Activated naive CD8-positive, alpha-beta T cell treated with anti-CD3 and anti-CD28 coated beads for 36 hours (primary cell): ENCODE results near the gene REEP3. TPM values are rescaled to one million over a fixed set of nuclear protein-coding genes. Genes with fewer than 3 reads are reported as not detected.

Experiments
- DNase-seq: peaks from one replicate; pipeline ENCODE4 v3.0.0; 2021
- H3K27ac Mint-ChIP-seq: one replicate; pipeline ENCODE4 v1.8.0; 2022; ENCODE audit warnings: mild to moderate bottlenecking, moderate library complexity, mixed read lengths
- H3K27me3 Mint-ChIP-seq: one replicate; pipeline ENCODE4 v1.8.0; 2022; ENCODE audit warnings: mild to moderate bottlenecking, mixed read lengths
- H3K36me3 Mint-ChIP-seq: one replicate; pipeline ENCODE4 v1.8.0; 2021; ENCODE audit warnings: mild to moderate bottlenecking, mixed read lengths
- H3K4me1 Mint-ChIP-seq: one replicate; pipeline ENCODE4 v1.8.0; 2021; ENCODE audit warnings: mixed read lengths
- H3K4me3 Mint-ChIP-seq: one replicate; pipeline ENCODE4 v1.8.0; 2022; ENCODE audit warnings: mild to moderate bottlenecking, moderate library complexity, mixed read lengths
- H3K9me3 Mint-ChIP-seq: one replicate; pipeline ENCODE4 v1.8.0; 2022; ENCODE audit warnings: mixed read lengths
- total RNA-seq, 2 experiments: library from RNA; stranded (reverse); gene quantifications; one replicate each; pipeline ENCODE4 v1.2.3, GENCODE V29; 2021

REEP3 gene
- total RNA-seq, 2 experiments from 2014 or later = 17.4 to 20.7 TPM

DNA sequence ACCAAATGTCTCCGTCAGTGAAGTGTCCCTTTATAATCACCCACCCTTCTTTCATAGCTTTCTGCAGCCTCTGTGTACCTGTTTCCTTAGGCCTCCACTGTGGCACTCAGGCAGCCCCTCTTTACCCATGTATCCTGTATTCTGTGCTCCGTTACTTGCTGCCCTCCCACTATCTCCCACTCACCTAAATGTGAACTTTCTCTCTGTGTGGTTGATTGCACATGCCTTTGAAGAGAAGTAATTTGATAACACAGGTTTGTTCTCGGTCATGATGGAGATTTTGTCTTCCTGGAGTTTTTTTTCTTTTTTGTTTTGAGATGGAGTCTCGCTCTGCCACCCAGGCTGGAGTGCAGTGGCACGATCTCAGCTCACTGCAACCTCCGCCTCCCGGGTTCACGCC lies 61.5 kb downstream of the REEP3 start:
- no peaks in the 10 kb centered on the region for H3K9me3 Mint-ChIP-seq
- DNase-seq = no peak
- H3K27ac Mint-ChIP-seq = no peak overlapping the region
- no peak overlapping the region for H3K4me3 Mint-ChIP-seq
- no peaks in the 10 kb centered on the region for H3K27me3 Mint-ChIP-seq
- H3K36me3 Mint-ChIP-seq = no peaks in the 10 kb centered on the region
- H3K4me1 Mint-ChIP-seq = peaks cover 3% of the 10 kb centered on the region

DNA sequence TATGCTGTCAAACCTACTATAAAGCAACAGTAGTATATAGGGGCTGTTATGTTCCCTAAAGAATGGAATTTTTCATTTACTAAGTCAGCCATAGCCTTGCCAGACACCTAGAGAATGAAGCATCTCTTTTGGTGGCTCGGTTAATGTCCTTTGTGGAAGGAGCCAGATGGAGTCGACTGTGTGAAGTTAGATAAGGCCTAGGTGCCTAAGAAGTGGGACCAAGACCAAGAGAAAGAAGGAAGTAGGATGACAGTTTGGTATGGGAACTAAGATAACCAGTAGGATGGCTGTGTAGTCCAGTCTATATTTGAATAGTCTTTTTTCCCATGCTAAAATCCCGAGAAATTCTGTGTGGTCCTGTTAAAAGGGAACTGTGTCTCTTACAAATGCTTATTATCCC lies 62.2 kb downstream of the REEP3 start:
- Mint-ChIP-seq H3K36me3 (no peaks in the 10 kb centered on the region), H3K4me1 (peaks cover 3% of the 10 kb centered on the region), H3K27ac (no peak overlapping the region), H3K27me3 (no peaks in the 10 kb centered on the region), H3K9me3 (no peaks in the 10 kb centered on the region), H3K4me3 (no peak overlapping the region)
- DNase-seq = no peak

DNA sequence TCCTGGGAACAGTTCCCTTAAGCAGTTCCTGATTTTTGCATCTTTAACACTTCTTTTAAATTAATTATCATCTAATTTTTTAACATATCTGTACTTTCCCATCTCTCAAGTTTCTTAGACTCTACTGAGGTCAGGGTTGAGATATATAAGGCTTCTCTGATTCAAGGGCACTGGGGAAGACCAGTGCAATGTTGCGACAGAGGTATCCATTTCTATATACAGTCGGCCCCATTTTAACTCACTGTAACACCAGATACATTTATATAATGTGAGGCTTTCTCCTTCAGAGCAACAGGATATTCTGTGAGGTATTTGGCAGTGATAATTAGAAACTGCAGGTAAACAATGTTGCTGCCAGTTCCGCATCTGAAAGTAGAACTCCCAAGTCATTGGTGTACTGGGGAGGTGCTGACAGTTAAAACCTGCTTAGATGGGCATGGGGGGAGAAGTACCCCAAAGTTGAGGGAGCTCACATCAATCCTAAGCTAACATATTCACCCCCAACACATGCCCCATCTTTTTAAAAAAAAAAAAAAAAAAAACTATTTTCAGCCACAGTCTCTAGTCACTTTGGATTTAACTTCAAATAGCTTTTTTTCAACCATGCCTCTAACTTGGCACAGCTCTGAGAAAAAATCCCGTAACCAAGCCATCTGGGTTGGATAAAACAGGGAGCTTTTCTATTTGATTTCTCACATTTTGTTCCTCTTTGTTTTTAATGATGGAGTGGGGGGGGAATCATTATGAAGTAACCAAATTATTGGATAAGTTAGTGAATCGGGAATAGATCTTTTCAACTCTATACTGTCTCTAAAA lies 62.9 kb downstream of the REEP3 start:
- H3K27ac Mint-ChIP-seq = no peak overlapping the region
- peaks cover 3% of the 10 kb centered on the region for H3K4me1 Mint-ChIP-seq
- peaks cover under 1% of the 10 kb centered on the region for H3K36me3 Mint-ChIP-seq
- DNase-seq = no peak
- no peaks in the 10 kb centered on the region for H3K9me3 Mint-ChIP-seq
- H3K27me3 Mint-ChIP-seq = no peaks in the 10 kb centered on the region
- no peak overlapping the region for H3K4me3 Mint-ChIP-seq

DNA sequence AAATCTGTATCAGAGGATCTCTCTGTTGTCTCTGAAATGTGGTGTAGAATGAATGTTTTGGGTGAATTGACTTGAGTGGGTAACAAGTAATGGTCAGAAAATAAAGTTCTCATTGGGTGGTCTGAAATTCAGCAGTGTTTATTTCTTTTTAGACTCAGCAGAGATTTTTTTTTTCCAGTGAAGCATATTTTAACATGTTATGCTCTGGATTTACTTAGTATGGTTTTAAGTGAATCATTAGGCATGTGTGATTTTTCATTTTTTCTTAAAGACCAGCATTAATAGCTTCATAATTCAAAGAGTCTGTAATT lies 63.5 kb downstream of the REEP3 start:
- Mint-ChIP-seq H3K9me3 (no peaks in the 10 kb centered on the region), H3K4me1 (peaks cover 3% of the 10 kb centered on the region), H3K27ac (no peak overlapping the region), H3K4me3 (no peak overlapping the region), H3K27me3 (no peaks in the 10 kb centered on the region), H3K36me3 (peaks cover 2% of the 10 kb centered on the region)
- DNase-seq = no peak

DNA sequence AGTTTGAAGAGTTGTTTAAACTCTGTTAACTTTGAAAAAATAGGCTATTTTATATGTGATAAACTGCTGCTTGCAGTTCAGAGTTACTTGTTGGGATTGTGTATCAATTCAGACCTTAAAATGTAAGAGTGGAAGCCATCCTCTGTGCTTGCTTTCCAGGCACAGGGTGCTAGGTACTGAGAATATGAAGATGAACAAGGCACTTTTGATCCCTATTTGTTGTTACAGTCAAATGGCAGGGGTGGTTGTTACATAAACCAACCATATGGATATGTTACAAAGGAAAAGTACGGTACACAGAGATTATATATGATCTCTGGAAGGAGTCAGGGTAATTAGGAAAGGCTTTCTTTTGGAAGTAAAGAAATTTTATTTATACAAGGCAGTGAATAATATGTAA lies 63.8 kb downstream of the REEP3 start:
- Mint-ChIP-seq H3K4me1 (peaks cover 3% of the 10 kb centered on the region), H3K4me3 (no peak overlapping the region), H3K9me3 (no peaks in the 10 kb centered on the region), H3K27ac (no peak overlapping the region), H3K27me3 (no peaks in the 10 kb centered on the region), H3K36me3 (peaks cover 2% of the 10 kb centered on the region)
- DNase-seq = no peak

DNA sequence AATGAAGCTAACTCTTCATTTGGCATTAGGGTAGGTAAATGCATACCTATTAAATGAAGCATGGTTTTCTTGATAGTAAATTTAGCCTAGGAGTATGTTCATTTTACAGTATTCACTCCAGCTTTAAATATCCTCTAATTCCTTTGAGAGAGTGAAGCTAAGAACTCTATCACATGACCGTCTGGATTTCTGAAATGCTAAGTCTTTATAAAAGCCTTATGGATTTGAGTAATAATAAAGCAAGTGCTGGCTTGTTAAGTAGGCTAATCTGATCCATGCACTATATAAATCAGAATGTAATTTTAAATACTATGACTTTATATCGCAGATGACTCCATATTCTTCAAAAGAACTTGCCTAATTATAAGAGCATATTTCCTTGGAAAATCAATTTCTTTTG lies 64.8 kb downstream of the REEP3 start:
- Mint-ChIP-seq H3K27ac (no peak overlapping the region), H3K4me3 (no peak overlapping the region), H3K9me3 (no peaks in the 10 kb centered on the region), H3K4me1 (peaks cover 3% of the 10 kb centered on the region), H3K36me3 (peaks cover 2% of the 10 kb centered on the region), H3K27me3 (no peaks in the 10 kb centered on the region)
- DNase-seq = no peak

DNA sequence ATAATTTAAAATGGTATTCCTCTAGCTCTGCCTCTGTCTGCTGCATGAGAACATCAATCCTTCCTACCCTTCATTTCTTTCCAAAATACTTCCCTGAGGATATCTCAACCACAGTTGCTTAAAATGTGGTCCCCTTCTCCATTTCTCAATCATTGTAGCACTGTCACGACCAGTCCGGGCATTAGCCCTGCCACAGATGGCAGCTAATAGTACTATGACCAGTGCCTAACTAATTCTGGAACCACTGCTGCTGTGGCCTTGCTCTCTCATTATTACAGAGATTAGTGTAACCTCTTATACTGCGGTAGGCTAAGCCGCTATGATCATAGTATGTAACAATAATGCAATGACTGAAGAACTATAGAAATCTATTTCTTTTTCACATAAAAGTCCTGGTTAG lies 66.0 kb downstream of the REEP3 start:
- Mint-ChIP-seq H3K27me3 (no peaks in the 10 kb centered on the region), H3K4me3 (no peak overlapping the region), H3K9me3 (no peaks in the 10 kb centered on the region), H3K36me3 (peaks cover 2% of the 10 kb centered on the region), H3K4me1 (peaks cover 3% of the 10 kb centered on the region), H3K27ac (no peak overlapping the region)
- no peak for DNase-seq

DNA sequence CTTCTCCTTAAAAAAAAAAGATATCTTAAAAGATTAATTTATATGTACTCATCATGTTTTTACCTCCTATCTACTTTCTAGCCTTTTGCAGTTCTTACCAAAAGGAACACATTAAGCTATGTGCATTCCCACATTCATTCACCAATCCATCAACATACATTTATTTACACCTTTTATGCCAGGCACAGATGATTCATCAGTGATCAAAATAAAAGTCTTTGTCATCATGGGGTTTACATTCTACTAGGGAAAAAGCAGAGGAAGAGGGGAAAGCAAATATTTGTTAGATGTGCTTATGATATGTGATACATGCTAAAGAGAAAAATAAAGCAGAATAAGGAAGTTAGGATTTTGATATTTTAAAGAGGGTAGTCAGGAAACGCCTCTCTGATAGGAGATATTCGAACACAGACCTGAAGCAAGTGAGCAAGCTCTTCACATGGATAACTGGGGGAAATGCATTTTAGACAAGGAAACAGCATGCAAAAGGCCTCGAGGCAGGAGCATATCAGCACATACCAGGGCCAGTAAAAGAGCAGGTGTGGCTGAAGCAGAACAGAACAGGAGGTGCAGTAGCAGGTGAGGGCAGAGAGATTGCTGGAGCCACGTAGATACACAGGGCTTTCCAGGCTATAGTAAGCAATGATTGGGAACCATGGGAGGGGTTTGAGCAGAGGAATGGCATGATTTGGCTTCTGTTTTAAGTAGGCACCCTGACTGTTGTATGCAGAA lies 67.4 kb downstream of the REEP3 start:
- peaks cover 2% of the 10 kb centered on the region for H3K36me3 Mint-ChIP-seq
- H3K9me3 Mint-ChIP-seq = no peaks in the 10 kb centered on the region
- H3K27ac Mint-ChIP-seq = no peak overlapping the region
- H3K4me3 Mint-ChIP-seq = no peak overlapping the region
- no peak for DNase-seq
- H3K4me1 Mint-ChIP-seq = no peaks in the 10 kb centered on the region
- no peaks in the 10 kb centered on the region for H3K27me3 Mint-ChIP-seq

DNA sequence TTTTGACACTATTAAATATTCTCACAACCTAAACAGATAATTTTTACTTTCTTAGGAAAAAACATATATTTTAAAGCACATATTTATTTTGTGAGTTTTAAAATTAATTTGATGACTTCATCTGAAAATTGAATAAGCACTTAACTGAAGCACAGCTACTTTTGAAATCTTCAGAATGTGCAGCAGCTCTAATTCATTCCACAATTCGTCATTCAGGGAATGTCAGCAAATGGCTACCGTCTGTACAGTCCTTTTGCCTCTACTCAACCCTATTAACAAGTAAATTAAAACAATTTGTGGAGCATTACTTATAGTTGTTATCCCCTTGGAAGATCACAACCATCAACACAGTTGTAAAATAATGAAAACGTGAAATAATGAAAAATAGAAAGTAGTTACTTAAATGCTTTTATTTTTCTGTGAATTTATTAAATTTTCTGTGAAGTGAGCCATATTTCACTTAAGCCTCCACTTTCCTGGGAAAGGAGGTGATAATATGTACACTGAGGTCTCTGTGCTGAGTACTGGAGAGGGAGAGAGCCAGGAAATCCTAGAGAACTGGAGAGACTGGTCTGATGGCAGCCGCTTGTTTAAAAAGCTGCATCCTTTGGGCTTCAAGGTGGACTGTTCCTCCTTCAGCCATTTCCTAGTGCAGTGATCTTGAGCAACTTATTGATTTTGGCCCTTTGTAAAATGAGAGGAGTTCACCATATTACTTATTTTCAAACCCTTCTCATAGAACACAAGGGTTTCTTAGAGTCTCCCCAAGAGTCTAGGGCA lies 70.6 kb downstream of the REEP3 start:
- H3K9me3 Mint-ChIP-seq = no peaks in the 10 kb centered on the region
- no peaks in the 10 kb centered on the region for H3K4me1 Mint-ChIP-seq
- no peak overlapping the region for H3K4me3 Mint-ChIP-seq
- no peak overlapping the region for H3K27ac Mint-ChIP-seq
- no peaks in the 10 kb centered on the region for H3K27me3 Mint-ChIP-seq
- DNase-seq = no peak
- H3K36me3 Mint-ChIP-seq = peaks cover 14% of the 10 kb centered on the region

DNA sequence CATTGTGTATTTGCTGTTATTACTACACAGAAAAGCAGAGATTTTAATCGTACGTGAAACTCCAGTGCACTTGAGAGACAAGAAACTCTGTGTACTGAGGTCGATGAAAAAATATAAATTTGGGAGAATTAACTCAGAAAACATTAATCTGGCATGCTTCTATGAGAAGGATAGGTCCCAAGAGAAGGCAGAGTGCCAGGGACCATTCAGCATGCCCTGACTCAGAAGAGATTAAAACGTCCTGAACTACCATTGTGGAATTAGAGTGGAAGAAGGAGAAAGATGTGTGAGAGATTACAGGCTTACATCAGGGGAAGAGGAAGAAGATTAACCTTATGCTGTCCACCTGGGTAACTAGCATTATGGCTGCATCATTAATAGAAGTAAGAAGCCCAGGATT lies 72.4 kb downstream of the REEP3 start:
- no peak for DNase-seq
- no peaks in the 10 kb centered on the region for H3K27me3 Mint-ChIP-seq
- no peak overlapping the region for H3K4me3 Mint-ChIP-seq
- H3K36me3 Mint-ChIP-seq = peaks cover 21% of the 10 kb centered on the region
- H3K9me3 Mint-ChIP-seq = no peaks in the 10 kb centered on the region
- no peak overlapping the region for H3K27ac Mint-ChIP-seq
- H3K4me1 Mint-ChIP-seq = no peaks in the 10 kb centered on the region

DNA sequence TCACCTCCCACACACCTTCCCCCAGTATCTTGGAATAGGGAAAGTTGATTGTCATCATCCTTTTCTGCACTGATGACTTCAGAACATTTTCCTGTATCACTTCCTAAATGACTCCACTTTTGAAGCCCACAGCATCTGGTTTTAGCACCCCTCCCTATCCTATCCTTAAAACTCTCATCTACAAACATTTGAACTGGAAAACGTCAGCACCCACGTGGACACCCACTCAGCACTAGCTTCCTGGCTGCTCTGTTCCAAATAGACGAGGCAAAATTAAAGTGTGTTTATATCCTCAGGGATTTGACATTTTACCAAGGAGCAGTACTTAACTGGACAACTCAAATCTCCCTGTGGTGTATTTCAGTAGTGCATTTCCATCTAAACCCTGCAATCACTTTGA lies 73.9 kb downstream of the REEP3 start:
- Mint-ChIP-seq H3K4me1 (peaks cover 2% of the 10 kb centered on the region), H3K4me3 (no peak overlapping the region), H3K36me3 (peaks cover 21% of the 10 kb centered on the region), H3K27me3 (no peaks in the 10 kb centered on the region), H3K9me3 (no peaks in the 10 kb centered on the region), H3K27ac (no peak overlapping the region)
- no peak for DNase-seq

DNA sequence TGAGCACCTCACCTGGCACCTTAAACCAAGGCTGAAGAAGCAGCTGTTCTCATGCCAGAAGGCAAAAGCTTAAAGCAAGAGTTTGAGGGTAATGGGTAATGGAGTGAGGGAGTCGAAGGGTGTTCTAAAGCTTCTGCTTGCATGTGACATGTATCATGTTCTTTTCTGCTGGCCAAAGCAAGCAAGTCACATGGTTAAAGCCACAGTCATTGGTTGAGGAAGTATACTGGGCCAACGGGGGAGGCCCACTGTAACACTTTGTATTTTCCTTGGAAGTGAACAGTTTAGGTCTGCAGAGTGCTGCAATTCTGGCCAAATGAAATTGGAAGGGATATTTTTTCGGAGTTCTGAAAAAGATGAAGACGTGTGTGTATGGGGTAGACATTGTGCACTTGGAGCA lies 75.7 kb downstream of the REEP3 start:
- peaks cover 2% of the 10 kb centered on the region for H3K4me1 Mint-ChIP-seq
- peaks cover 21% of the 10 kb centered on the region for H3K36me3 Mint-ChIP-seq
- H3K4me3 Mint-ChIP-seq = no peak overlapping the region
- H3K27ac Mint-ChIP-seq = no peak overlapping the region
- H3K27me3 Mint-ChIP-seq = no peaks in the 10 kb centered on the region
- no peak for DNase-seq
- H3K9me3 Mint-ChIP-seq = no peaks in the 10 kb centered on the region

DNA sequence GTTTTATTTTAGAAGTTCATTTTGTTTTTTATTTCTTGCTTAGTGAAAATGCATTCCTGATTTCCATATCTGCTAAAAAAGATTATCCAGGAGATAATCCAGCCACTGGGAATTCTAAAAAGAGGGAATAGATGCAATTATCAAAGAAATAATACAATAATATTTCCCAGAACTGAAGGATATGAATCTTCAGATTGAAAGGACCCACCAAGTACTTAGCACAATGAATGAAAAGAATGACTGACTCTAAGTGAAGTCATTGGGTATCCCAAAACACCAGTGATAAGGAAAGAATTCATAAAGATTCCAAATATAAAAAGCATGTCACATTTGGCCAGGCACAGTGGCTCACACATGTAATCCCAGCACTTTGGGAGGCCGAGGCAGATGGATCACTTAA lies 79.3 kb downstream of the REEP3 start:
- H3K4me1 Mint-ChIP-seq = peaks cover 2% of the 10 kb centered on the region
- no peaks in the 10 kb centered on the region for H3K9me3 Mint-ChIP-seq
- DNase-seq = no peak
- H3K4me3 Mint-ChIP-seq = no peak overlapping the region
- H3K36me3 Mint-ChIP-seq = peaks cover 13% of the 10 kb centered on the region
- H3K27ac Mint-ChIP-seq = no peak overlapping the region
- H3K27me3 Mint-ChIP-seq = no peaks in the 10 kb centered on the region

DNA sequence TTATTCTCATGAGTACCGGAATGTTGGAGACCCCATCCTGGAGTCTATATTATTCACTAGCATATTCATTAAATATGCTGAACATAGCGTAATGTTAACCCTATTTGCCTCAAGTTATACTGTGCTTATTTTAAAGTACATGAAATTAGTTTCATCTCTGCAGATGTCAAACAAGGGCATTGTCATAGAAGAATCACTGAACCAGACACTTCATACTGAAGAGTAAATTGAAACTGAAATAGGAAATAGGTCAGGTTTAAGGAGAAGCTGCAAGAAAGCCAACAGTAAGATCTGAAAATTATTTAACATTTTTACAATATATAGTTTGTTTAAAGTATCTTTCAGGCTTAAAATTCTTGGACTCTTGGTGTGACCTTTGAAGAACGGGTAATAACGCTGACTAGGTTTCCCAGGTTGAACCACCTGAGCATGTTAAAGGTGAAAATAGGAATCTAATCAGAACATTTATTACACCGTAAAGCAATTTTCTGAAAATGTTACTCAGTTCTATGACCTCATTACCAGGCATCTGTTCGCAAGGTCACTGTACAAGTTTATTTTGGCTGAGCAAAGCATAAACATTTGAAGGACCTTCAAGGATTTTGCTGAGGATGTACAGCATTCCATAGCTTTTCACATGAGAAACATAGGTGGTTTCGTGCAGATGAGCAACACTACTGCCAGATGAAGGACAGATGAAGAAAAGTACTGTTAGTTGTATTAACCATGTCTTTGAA lies 82.7 kb downstream of the REEP3 start:
- Mint-ChIP-seq H3K4me1 (peaks cover 2% of the 10 kb centered on the region), H3K4me3 (no peak overlapping the region), H3K9me3 (no peaks in the 10 kb centered on the region)

More for the DNA sequence above, 82.7 kb downstream of the REEP3 start:
- Mint-ChIP-seq H3K27ac (no peak overlapping the region), H3K27me3 (no peaks in the 10 kb centered on the region), H3K36me3 (peaks cover 2% of the 10 kb centered on the region)
- no peak for DNase-seq
